Cerebellar cortex (tissue), 1 donor: ENCODE data around the gene SFRP4.
"Not testable (repeated sequence)": the region's sequence is repeated elsewhere in the genome, so short reads cannot be mapped to it uniquely, and the experiment has no call there.

Source experiments
- DNase-seq: peaks from one replicate; pipeline ENCODE4 v3.0.0-alpha.2; 2015; ENCODE audit warnings: low spot score

The SFRP4 gene

DNA sequence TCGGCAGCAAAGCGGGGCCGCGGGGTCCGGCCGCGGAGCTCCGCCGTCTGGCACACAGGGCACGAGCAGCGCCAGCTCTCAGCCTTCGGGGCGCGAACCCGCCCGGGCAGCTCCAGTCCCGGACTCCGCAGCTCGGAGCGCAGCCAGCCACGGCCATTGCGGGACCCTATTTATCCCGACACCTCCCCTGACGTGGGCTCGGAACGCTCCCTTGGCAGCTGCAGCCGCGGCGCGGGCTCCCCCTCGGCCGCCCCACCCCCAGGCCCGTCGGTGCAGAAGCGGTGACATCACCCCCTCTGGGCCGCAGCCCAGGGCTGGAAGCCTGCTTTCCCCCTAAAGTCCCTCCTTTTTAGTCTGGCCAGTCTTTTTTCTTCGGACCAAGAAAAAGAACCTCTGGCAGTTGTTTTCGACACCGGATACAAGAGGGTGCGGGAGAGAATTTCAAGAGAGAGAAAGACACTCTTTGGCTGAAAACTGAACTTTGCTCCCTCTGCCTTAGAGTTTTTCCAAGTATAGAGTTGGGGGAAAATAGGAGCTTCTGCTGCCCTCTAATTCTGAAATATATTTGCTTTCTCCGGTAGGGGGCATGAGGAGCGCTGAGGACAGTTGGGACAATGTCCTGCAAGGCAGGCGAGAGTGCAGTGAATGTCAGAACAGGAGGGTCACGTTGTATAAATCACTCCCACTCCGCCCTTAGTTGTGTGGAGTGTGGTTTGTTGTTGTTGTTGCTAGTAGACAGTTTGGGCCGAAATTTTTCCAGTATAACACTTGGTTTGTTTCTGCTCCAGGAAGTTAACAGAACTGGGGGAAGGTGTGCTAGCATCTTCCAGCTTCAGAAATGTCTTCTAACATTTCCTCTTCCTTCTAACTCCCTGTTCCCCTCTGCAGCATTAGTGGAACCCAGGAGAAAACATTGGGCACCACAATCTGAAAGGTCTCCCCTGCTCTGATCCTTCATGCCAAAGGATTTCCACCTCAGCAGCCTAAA lies at the start of gene SFRP4:
SFRP4 (minus strand) TSS at position 145 of the 988 bp plus-strand sequence. CDS start 280 bp downstream, outside the sequence.
- DNase-seq, result peak; percentile 69

DNA sequence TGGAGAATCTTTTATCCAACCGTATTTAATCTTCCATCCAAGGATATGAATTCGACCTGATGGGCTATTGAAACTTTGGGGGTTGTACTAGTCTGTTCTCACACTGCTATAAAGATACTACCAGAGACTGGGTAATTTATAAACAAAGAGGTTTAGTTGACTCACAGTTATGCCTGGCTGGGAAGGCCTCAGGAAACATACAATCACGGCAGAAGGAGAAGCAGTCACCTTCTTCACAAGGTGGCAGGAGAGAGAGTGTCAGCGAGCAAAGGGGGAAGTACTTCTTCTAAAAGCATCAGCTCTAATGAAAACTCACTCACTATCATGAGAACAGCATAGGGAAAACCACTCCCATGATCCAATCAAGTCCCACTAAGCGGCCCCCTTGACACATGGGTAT lies 47.6 kb upstream of the SFRP4 start:
- DNase-seq, result no peak

DNA sequence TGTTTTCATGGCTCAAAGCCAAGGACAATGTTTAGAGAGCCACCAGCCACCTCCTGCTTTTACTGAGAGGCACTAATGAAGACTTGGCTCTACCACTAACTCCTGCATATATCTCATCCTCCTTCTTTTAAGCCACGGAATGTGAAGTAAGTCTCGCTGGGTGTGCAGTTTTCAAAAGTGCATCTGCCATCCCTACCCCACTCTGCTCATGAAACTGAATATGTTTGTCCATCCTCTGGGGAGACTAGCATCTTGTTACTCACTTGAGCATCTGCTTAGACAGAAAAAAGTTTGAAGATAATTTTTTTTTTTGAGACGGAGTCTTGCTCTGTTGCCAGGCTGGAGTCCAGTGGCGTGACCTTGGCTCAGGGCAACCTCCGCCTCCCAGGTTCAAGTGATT lies 44.6 kb upstream of the SFRP4 start:
- DNase-seq, result no peak

DNA sequence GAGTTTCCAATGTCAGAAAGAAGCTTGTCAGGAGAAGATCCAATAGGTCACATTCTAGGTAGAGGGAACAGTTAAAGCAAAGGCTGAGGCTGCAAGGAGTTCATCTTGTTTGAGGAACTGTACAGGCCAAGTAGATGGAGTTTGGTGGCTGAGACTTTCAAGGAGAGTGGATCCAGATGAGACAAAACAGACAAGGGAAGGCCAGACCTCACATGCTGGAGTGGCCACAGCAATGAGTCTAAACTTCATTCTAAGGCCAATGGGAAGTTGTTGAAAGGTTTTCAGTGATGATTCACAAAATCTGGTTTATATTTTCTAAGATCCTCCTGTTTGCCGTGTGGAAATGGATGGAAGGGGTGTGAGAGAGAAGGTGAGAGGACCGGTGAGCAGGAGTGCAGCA lies 43.9 kb upstream of the SFRP4 start:
- no peak for DNase-seq

DNA sequence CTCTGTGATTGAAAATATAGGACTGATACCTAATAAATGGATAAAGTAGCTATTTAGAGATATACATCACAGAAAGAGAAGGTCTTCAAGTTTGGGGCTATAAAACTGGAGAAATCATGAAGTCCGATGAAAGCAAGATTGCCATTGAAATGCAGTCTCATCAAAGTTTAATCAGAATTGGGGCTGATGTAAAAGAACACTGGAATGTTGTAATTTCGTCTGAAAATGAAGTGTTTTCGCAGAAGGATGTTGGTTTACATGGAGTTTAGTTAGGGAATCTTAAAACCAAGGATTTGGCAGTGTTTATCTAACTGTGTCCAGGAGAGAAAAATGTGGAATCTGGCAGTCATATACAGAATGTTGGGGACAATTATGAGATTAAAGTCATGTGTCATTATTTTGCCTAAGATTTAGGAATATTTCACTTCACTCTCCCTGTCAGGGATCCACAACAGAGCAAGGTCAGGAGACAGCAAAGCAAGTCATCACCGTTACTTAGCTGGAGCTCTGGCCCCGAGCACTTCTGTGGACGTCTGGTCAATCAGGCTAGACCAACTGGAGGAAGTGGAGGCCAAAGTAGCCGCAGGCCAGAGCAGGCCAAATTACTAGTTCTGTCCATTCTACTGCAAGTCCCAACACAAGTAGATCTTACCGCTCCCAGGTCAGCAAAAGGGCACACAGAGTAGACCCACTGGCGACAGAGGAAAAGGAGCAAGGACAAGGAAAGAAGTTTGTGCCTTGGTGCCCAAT lies 40.8 kb upstream of the SFRP4 start:
- no peak for DNase-seq

DNA sequence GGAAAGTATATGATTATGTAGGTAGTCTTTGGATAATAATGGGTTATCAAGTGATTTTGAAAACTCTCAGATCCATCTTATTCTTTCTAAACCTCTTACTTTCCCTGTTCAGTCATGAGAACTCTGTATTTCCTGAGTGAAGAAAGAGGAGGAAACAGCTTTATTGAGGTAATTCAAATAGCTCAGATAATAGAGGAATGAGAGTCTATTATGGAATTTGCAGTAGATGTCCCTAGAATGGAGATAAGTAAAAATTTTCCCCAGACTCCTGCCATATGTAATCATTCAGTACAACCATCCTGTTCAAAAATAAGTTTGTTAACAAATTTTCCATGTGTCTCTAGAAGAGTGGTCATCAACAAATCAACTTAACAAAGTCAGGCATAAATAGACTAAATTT lies 40.2 kb upstream of the SFRP4 start:
- DNase-seq, result no peak

DNA sequence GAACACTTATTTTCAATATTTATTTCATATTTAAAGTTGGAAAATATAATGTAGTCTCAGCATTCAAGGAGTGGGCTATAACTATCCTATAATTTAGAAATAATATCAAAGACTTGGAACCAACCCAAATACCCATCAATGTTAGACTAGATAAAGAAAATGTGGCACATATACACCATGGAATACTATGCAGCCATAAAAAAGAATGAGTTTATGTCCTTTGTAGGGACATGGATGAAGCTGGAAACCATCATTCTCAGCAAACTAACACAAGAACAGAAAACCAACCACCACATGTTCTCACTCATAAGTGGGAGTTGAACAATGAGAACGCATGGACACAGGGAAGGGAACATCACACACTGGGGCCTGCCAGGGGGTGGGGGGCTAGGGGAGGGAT lies 37.6 kb upstream of the SFRP4 start:
- DNase-seq, result not testable (repeated sequence)

DNA sequence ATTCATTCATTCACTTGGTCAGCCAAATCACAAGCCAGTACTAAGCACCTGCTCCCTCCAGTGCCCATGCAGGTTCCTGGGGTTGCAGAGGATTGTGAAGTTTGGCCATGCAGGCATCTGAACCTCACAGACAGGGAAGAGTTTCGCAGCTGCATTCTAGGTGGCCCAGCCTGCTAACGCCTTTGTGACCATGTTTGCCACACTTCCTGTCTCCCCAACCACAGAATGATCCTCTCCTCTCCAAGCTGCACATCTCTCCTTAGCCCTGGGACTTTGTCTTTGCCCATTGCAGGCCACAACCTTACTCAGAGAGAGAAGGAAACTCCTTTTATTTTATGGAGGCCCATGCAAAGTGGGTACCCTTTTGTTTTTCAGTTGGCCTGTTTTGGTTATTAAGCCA lies 35.6 kb upstream of the SFRP4 start:
- no peak for DNase-seq

DNA sequence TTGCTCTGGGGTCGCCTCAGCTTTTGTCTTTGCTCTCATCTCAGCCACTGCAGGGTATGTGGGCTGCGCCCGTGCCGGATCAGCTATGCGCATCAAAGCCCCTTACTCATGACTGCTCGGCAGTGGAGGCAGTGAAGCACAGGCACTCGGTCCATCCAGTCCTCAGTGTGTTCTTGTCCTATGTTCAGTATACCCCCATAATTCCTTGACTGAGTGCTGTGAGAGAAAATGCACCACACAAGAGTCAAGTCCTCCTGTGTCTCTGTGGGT lies 31.3 kb upstream of the SFRP4 start:
- no peak for DNase-seq

DNA sequence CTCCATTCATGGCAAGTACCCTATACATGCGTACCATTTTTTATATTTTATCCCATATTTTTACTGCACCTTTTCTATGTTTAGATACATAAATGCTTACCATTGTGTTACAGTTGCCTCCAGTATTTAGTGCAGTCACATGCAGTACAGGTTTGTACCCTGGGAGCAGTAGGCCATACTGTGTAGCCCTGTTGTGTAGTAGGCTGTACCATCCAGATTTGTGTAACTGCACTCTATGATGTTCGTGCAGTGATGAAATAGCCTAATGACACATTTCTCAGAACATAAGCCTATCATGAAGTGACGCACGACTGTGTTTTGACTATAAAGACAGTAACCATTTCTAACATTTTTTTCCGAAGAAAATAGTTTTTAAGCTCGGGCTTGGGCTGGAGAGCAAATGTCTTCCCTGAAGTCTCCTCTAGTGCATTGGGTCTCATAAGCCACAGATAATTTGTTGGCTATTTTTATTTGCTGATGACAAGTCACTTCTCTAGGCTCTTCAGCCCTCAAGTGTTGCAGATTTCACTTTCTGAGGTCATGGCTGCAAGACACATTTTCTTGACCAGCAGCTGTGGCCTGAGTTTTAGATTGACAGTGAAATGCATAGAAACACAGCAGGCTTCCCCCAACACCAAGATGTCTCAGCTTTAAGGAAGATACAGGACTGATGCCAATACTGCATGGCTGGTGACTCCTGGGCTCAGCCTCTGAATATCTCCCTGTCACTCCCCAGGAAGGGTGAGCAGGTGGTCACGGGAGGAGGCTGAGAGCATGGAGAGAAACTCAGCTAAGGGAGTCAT lies 30.7 kb upstream of the SFRP4 start:
- DNase-seq, result no peak

DNA sequence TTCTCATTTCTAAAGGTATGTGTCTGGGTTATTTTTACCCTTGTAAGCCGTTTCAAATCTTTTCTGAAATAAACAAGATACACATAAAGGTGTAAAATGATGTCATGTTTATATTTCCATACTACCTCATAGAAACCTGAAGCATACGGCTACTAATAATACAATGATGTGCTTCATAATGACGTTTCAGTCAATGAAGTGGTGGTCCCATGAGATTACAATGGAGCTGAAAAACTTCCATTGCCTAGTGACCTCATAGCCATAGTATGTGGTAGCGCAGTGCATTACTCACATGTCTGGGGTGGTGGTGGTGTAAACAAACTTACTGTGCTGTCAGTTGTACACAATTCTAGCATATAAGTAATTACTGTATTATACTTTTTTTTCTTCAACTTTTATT lies 28.7 kb upstream of the SFRP4 start:
- no peak for DNase-seq

DNA sequence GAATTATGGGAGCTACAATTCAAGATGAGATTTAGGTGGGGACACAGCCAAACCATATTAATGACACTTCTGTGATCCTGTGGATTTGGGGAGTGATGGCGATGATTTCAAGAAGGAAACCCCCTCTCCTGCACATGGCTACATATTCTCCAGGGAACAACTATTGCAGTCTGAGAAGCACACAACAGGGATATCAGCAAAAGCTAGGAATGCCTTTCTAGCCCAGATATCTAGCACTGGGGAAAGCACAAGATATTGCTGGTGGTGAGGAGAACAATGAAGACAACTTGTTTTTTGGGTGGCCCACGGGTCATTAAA lies 28.1 kb upstream of the SFRP4 start:
- no peak for DNase-seq

DNA sequence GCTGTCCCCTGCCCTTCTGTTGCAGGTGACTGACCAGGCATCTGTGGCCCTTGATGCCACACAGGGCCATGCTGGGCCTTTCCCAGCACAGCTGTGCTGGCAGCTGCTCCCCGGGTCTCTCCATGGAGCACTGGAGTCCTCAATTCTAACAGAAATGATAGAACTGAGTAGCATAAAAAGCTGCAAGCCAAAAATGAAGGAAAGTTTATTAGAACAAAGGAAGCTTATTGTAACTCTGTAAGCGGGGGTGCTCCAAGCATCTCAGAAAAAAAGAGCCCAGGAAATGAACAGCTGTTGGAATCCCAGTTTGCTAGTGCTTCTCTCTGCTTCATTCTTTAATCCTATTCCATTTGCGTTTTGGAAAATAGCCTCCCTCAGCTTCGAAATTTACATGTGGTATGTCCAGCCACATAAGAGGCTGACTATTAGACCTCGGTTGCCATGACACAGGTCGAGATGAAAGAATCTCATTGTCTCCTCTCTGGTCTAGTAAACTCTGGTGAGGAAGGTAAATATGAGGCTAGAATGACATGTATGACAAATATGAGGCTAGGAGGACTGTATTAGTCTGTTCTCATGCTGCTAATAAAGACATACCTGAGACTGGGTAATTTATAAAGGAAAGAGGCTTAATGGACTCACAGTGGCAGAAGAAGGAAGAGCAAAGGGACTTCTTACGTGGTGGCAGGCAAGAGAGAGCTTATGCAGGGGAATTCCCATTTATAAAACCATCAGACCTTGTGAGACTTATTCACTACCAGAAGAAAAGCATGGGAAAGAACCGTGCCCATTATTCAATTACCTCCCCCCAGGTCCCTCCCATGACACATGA lies 27.5 kb upstream of the SFRP4 start:
- no peak for DNase-seq

DNA sequence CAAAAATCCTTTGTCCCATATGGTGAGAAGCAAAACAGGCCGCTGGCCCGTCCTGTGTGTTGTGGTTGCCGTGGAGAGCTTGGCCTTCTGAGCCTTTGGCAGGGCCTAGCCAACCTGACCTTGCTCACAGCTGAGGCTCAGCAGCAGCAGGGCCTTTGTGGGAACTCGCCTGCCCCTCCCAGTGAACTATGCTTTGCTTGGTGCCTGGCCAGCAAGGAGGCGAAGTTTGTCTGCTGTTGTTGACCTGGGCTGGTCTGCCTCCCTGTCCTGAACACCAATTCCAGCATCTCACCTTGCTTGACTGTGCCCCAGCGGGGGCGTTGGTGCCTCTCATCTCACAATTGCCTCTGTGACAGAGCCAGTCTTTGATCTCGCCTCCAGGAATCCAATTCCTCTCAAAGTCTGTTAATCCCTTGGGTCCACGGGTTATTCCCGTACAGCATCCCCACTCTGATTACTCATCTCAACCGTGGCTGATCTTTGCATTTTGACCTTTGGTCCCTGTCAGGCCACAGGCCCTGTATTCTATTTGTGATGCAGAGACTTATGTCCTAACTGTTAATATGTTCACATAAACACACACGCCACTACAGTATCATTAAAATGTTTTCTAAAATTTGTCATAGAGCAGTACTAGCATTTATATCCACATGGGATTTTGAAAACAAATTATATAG lies 26.5 kb upstream of the SFRP4 start:
- peak; percentile 46 for DNase-seq

DNA sequence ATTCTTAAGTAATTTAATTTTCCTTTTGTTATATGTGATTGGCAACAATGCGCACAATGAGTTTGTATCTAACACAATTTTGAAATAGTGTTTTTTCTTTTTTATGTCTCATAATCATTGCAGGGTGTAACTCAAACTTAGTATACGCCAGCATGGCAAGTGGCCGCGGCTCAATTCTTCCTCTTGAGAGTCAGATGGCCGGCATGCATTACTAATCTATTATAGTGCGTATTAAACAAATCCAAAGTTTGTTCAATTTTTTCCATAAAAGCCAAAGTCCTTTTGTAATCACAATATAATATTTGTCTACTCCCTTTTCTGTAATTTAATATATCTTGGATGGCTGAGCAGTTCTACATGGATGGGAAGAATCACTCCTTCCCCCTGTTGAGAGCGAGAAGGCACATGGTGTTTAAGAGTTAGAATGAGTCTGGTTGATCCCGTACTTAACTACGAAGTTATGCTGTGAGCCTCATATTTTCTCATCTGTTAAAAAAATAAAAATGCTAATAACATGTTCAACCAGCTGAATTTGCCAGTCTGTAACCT lies 16.5 kb upstream of the SFRP4 start:
- DNase-seq, result no peak

DNA sequence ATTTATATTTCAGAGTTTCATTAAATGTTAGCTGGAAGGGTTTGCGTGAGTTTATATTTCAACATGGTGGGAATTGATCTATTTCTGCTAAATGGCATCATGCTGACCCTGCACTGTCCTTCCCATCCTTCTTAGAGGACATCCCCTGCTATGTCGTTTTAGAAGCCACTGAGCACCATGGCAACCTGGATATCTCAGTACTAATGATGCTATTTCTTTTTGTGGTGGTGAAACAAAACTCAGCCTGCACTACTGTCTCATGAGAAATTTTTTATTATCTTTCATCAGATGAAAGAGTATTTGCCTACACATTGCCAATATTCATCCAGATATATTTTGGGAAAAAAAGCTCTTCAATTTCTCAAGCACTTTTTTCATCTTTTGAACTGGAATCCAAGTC lies 15.9 kb upstream of the SFRP4 start:
- DNase-seq, result no peak

DNA sequence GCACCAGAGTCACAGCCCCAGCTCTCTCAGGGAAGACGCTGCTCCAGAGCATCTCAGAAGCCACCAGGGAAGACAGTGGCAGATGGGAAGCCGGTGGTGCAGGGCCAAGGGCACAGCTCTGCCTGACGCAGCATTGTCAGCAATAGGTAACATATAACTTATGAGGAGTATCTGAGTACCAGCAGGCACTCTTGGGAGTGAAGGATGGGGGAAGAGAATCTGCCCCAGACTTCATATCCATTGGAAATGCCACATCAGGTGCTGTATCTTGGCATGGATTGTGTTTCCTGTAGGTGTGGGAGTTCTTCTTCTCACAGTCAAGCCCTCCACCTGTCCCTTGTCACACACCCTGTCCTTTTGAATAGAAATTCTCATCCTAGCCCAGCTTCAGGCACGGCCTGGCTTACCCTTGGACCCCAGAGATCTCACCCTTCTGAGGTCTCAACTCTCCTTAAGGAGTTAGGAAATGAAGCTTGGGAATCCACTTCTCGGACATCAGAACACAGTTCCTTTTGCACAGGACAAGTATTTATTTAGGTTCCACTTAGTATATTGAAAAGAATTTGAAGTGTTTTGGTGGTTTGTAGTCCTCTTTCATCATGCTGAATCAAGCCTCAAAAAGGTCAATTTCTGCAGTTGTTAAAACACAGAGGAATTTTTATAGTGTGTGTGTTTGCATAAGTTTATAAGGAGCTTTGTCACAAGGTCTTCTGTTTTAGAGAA lies 13.8 kb upstream of the SFRP4 start:
- peak; percentile 67 for DNase-seq

DNA sequence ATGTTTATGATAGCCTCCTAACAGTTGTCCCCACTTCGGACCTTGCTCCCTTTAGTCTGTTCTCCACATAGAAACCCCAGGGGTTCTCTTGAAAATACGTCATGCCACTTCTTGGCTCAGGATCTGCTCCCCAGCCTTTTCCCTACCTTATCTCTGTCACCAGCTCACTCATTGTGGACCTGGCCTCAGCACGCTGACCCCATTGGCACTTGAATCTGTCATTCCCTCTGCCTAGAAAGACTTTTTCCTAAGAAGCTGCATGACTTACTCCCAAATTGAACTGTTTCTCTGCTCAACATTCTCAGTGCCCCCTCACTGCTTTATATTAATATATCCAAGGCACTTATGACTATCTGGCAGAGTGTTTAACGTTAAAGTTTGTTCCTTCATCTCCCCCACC lies 12.3 kb upstream of the SFRP4 start:
- DNase-seq, result no peak

DNA sequence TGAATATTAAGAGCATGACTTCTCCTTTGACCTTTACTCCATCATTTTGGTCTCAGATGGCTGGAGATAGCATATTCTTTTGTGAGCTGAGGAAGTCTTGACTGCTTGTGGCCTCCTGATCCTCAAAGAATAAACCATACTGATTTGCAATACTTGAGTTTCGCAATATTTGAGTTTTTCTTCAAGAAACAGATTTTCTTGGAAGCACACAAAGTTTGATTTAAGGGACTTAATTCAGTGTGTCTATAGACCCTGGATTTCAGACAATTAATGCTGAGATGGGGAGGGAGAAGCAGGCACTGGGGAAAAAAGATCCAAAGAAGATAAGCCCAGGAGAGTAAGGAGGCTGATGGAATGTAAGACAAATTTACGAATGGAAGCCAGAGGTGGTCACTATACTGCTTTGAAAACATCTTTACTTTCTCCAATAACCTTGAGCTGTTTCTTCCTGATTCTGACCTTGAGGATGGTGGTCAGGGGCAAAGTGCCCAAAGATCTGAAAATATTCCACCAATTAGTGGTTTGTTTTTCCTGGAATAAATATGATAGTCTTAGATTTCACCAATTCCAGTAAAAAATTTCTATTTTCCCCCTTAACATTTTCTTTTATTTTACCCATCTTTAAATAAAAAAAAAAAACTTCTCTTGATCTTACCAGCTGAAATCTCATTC lies 11.3 kb upstream of the SFRP4 start:
- no peak for DNase-seq

DNA sequence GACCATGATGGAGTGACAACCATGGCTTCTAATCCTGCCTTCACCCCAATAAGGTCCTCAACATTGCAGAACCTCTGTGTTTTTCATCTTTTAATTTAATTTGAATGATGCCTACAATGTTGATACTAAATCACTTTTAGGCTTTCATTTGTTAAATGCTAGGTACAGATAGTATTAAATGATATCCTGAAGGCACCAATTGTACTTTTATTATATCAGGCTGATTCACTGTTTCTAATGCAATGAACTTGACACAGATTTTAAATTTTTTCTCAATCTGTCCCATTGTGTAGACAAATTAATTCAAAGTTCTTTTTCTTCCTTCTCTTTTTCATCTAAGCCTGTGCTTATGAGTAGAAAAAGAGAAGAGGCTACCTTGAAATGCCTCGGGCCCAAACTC lies 9.0 kb upstream of the SFRP4 start:
- no peak for DNase-seq
